Aorta (tissue), 5 donors: ENCODE measurements around the gene EXOC4. TPM values are rescaled to one million over a fixed set of nuclear protein-coding genes. Genes with fewer than 3 reads are reported as not detected.

Experiments
- ATAC-seq: fragments of 200-7000 bp; cut with Tn5 transposase; one replicate; pipeline ENCODE4 v1.9.1; 2022; ENCODE audit warnings: moderate library complexity; ENCODE audit not compliant: low FRiP score
- DNase-seq, 2 donors: peaks; one replicate each; pipeline ENCODE4 v3.0.0-alpha.2; 2020
- H3K27ac ChIP-seq, 2 donors: one replicate each; pipeline ENCODE4 v1.5.1; 2013; ENCODE audit warnings: low read length in 2 of 2, mild to moderate bottlenecking in 2 of 2, moderate library complexity in 2 of 2, control low read depth in 1 of 2, inconsistent platforms in 1 of 2, low read depth in 1 of 2
- H3K27me3 ChIP-seq, 2 donors: one replicate each; pipeline ENCODE4 v1.6.1; 2013; ENCODE audit warnings: control low read depth in 1 of 2, low read length in 1 of 2, mild to moderate bottlenecking in 1 of 2, moderate library complexity in 1 of 2; ENCODE audit not compliant: insufficient read depth in 2 of 2, control insufficient read depth in 1 of 2
- H3K36me3 ChIP-seq, 2 donors: one replicate each; pipeline ENCODE4 v1.6.1; 2013; ENCODE audit warnings: control low read depth in 1 of 2, low read length in 1 of 2, mild to moderate bottlenecking in 1 of 2; ENCODE audit not compliant: insufficient read depth in 2 of 2, control insufficient read depth in 1 of 2
- H3K4me1 ChIP-seq, 2 donors: one replicate each; pipeline ENCODE4 v1.6.1; 2013; ENCODE audit warnings: low read length in 2 of 2, control low read depth in 1 of 2, mild to moderate bottlenecking in 1 of 2, moderate library complexity in 1 of 2; ENCODE audit not compliant: insufficient read depth in 2 of 2, control insufficient read depth in 1 of 2
- H3K4me3 ChIP-seq, 2 donors: one replicate each; pipeline ENCODE4 v1.5.1; 2013; ENCODE audit warnings: low read length in 2 of 2, control low read depth in 1 of 2, mild to moderate bottlenecking in 1 of 2
- H3K9me3 ChIP-seq: one replicate; pipeline ENCODE4 v1.6.1; 2013; ENCODE audit warnings: mild to moderate bottlenecking, low read length; ENCODE audit not compliant: control insufficient read depth
- WGBS, 2 donors: extraction: QIAGEN DNeasy Blood & Tissue Kit; methylation state at CpG; one replicate each; pipeline ENCODE4 v1.1.7; 2013; 5-methylcytosine and 5-hydroxymethylcytosine counted together
- intact Hi-C, 2 donors: fragments of 100-400 bp; cut with DNase I; formaldehyde crosslinking; loops; one replicate each; pipeline versions ENCODE4 v1.14.2 to v1.15.0; 2022
- polyA plus RNA-seq, 2 donors: library from polyadenylated mRNA; stranded (reverse); fragments of 200-250 nt; gene quantifications; one replicate each; pipeline ENCODE4 v1.2.3, GENCODE V29; 2013
- total RNA-seq, 2 donors: library from RNA; stranded (reverse); fragmentation: NEBNext Ultra II Directional; extraction: Animal tissue kit (Norgen Biotek cat#: 25700); gene quantifications; one replicate each; pipeline ENCODE4 v1.2.1, GENCODE V29; 2021
- donor health status: healthy with polysubstance abuse.
- donor health status: Bipolar disorder and iron deficiency.
- donor health status: DM: no; HTN: no; CAD: no.
- donor health status: DM: no; HTN: no; CAD: no.
- donor health status: DM: yes; HTN: yes; CAD: no.

The EXOC4 gene
- total and polyA plus RNA-seq, 4 donors: 19.9 to 109 (median 45.9) TPM

DNA sequence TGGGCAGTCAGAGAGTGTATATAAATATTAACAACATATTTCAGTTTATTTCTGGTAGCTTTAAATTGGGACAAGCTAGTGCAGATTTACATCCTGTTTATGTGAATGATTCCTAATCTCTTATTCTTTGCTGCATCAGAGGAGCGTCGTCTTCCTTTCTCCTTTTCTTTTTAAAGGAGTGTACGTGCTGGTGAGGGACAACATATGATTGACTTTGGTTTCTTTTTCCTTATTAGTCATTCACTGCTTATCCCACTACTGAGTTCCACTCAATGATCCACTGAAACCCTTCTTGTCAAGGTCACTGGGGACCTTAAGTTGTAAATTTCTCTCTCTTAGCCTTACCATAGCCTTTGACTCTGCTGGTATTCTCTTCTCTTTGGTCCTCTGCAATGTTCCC lies 116.3 kb downstream of the EXOC4 start:
- Histone ChIP-seq H3K27ac (no peak overlapping the region), H3K4me1 (peaks cover 0 to 4% of the 10 kb centered on the region in 2 donors), H3K36me3 (no peaks in the 10 kb centered on the region), H3K9me3 (no peaks in the 10 kb centered on the region), H3K4me3 (no peak overlapping the region), H3K27me3 (no peaks in the 10 kb centered on the region)
- WGBS, 2 donors: 93 to 94% methylated on average over 3 of the region's 3 CpGs
- intact Hi-C loops: loop anchor here (5.0 to 10.0 kb wide), 2 partner anchors 114 to 117 kb away; partner anchors contain the start of gene EXOC4 (in 2 of the 2)
- ATAC-seq (no peak), DNase-seq (no peak)

DNA sequence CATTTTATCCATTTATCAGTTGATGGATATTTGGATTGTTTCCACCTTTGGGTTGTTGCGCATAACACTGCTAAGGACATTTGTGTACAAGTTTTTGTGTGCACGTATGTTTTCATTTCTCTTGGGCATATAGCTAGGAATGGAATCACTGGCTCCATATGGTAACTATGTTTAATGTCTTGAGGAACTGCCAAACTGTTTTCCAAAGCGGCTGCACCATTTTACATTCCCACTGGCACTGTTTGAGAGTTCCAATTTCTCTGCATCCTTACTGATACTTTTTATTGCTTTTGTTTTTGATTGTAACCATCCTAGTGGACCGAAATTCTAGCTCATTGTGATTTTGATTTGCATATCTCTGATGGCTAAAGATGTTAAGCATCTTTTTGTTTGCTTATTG lies 118.7 kb downstream of the EXOC4 start:
- peaks cover 0 to 2% of the 10 kb centered on the region in 2 donors for H3K4me1 ChIP-seq
- 97% methylated on average over 4 of the region's 4 CpGs for WGBS, 2 donors
- no peak overlapping the region for H3K4me3 ChIP-seq
- no peaks in the 10 kb centered on the region for H3K9me3 ChIP-seq
- intact Hi-C loops: no loop called here
- DNase-seq (no peak), ATAC-seq (no peak)
- no peaks in the 10 kb centered on the region for H3K27me3 ChIP-seq
- H3K27ac ChIP-seq: no peak overlapping the region
- no peaks in the 10 kb centered on the region for H3K36me3 ChIP-seq

DNA sequence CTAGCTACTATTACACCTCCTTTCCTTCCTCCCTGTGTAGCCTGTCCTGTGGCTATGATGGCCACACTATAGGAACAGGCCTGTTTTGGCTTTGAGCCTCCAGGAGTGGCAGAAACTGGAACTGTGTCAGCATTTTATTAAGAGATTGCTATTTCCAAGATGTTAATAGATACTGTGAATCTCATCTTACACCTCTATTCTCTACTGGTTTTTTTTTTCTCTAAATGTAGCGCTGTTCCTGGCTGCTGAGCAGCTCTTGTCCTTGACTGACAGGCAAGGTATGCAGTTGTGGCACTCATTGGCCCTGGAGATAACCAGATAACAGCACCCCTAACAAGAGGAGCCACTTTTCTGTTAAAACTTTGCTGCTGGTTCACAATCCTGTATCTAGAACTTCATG lies 119.5 kb downstream of the EXOC4 start:
- ATAC-seq: no peak
- H3K27ac ChIP-seq: no peak overlapping the region
- no peaks in the 10 kb centered on the region for H3K36me3 ChIP-seq
- DNase-seq: no peak
- H3K27me3 ChIP-seq: no peaks in the 10 kb centered on the region
- intact Hi-C loops: no loop called here
- WGBS, 2 donors: 98 to 100% methylated on average over 1 of the region's 1 CpG
- no peaks in the 10 kb centered on the region for H3K9me3 ChIP-seq
- no peaks in the 10 kb centered on the region for H3K4me1 ChIP-seq
- no peak overlapping the region for H3K4me3 ChIP-seq

DNA sequence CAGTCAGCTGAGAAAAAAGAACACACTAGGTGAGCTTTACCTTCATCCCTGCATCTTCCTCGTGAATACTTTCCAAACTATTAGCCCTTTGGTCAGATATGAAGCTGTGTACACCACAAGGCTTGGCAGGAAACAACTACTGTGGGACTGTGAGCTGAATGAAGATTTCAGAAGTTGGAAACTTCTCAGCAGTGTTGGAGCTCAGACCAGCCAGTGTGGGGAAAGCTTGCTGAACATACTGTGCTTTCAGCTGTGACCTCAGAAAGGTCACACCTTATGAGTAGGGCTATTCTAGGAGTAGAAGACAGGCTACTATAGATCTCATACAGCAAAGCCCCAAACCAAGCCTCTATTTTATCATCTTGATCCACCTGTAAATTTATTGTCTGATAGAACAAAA lies 123.6 kb downstream of the EXOC4 start:
- Histone ChIP-seq H3K9me3 (no peaks in the 10 kb centered on the region), H3K36me3 (no peaks in the 10 kb centered on the region), H3K4me3 (no peak overlapping the region), H3K4me1 (no peaks in the 10 kb centered on the region), H3K27ac (no peak overlapping the region), H3K27me3 (no peaks in the 10 kb centered on the region)
- intact Hi-C loops: no loop called here
- DNase-seq: no peak
- no peak for ATAC-seq
- WGBS, 2 donors: 93 to 97% methylated on average over 1 of the region's 1 CpG

DNA sequence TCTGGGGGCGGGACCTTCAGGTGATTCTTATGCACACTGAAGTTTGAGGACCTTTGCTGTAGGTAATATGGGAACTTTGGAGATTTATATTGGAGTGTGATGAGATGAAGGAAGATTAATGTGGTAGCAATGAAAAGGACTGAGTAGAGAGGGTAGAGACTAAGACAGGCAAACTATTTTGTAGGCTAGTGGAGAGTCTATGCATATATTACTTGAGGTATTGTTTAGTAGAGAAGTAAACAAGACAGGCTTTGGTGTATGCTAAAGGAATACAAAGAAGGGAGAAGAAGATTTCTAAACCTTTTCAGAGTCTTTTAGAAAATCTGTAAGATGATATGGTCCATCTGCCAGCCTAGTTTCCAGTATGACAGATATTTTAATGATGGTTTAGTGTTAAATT lies 129.1 kb downstream of the EXOC4 start:
- WGBS, 2 donors: 98 to 100% methylated on average over 1 of the region's 1 CpG
- no peak overlapping the region for H3K4me3 ChIP-seq
- H3K4me1 ChIP-seq: no peaks in the 10 kb centered on the region
- no peaks in the 10 kb centered on the region for H3K9me3 ChIP-seq
- ATAC-seq (no peak), DNase-seq (no peak)
- no peaks in the 10 kb centered on the region for H3K27me3 ChIP-seq
- intact Hi-C loops: no loop called here
- no peaks in the 10 kb centered on the region for H3K36me3 ChIP-seq
- H3K27ac ChIP-seq: no peak overlapping the region

DNA sequence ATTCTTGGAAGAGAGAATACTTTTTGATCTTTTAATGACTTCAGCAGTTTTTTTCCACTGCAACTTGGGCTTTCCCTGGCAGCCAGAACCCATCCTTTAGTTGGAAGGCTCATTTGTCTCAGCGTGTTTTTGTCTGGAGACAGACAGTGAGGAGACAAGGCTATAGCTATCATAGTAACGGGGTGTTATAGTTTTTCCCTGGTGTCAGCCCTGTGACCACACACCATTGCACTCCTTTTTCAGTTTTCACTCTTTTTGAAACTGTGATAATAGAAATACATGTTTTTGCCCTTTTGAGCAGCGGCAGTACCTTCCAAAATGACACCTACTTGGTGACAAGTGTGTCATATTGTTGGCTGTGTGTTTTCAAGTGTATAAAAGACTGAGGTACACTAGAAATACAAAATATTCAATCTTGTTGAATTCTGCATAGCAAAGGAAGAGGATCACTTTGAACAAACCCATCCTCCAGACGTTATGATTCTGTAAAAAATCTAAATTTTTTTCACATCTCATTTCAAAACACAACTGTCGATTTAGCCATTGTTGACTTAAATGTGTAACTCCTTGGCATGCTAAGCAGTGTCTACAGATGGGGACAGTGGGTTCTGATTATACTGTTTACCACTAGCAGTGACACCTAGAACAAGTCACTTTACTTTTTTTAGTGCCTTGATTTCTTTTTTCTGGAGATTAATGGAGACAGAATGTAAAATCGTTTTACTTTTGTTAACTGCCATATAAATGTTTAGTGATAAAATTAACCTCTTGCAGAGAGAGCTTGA lies 130.1 kb downstream of the EXOC4 start:
- Histone ChIP-seq H3K27me3 (no peaks in the 10 kb centered on the region), H3K9me3 (no peaks in the 10 kb centered on the region), H3K27ac (no peak overlapping the region), H3K4me1 (no peaks in the 10 kb centered on the region), H3K4me3 (no peak overlapping the region), H3K36me3 (no peaks in the 10 kb centered on the region)
- intact Hi-C loops: no loop called here
- DNase-seq: no peak
- no peak for ATAC-seq
- WGBS, 2 donors: 49 to 55% methylated on average over 6 of the region's 6 CpGs

DNA sequence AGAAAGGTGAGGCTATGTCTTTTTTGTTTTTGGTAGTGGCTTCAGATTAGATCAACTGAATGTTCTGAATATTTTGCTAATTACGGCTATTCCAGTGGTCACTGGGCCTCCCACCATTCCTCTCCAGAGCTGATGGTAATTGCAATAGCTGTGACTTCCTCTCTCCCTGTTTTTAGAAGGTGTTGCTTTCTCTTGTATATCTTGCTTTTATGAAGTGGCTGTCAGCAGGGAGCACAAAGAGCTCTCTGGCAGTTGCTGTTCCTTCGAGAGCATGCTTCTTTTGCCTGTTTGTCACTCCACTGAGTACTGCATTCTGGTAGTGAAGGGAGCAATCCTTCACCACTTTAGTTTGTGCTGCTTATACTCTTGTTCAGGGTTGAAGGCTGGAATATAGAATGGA lies 133.3 kb downstream of the EXOC4 start:
- Histone ChIP-seq H3K4me1 (no peaks in the 10 kb centered on the region), H3K27ac (no peak overlapping the region), H3K36me3 (no peaks in the 10 kb centered on the region), H3K9me3 (no peaks in the 10 kb centered on the region), H3K4me3 (no peak overlapping the region), H3K27me3 (no peaks in the 10 kb centered on the region)
- no peak for ATAC-seq
- no peak for DNase-seq
- WGBS, 2 donors: 97 to 98% methylated on average over 2 of the region's 2 CpGs
- intact Hi-C loops: no loop called here

DNA sequence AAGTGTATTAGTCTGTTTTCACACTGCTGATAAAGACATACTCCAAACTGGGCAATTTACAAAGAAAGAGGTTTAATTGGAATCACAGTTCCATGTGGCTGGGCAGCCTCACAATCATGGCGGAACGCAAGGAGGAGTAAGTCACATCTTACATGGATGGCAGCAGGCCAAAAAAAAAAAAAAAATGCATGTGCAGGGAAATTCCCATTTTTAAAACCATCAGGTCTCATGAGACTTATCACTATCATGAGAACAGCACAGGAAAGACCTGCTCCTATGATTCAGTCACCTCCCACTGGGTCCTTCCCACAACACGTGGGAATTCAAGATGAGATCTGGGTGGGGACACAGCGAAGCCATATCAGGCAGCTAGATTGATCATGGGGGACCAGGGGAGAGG lies 136.8 kb downstream of the EXOC4 start:
- Histone ChIP-seq H3K36me3 (no peaks in the 10 kb centered on the region), H3K27ac (no peak overlapping the region), H3K27me3 (no peaks in the 10 kb centered on the region), H3K9me3 (no peaks in the 10 kb centered on the region), H3K4me1 (no peaks in the 10 kb centered on the region), H3K4me3 (no peak overlapping the region)
- intact Hi-C loops: no loop called here
- WGBS, 2 donors: 96% methylated on average over 4 of the region's 4 CpGs
- ATAC-seq (no peak), DNase-seq (no peak)

DNA sequence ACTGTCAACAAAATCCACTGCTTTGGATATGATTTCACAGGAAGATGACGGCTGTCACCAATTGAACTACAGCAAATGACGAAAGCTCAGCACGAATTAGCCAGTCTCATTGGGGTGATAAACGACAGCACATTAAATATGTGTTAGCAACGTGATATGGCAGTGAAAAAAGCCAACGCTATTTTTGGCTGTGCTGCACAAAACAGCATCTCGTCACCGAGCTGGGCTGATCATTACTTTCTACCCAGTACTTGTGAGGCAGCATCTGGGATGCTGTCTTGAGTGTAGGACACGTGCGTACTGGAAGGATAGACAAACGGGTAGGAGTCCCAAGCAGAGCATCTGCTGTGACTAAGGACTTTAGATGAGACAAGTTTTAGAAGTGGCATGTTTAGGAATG lies 138.3 kb downstream of the EXOC4 start:
- Histone ChIP-seq H3K36me3 (no peaks in the 10 kb centered on the region), H3K4me3 (no peak overlapping the region), H3K4me1 (no peaks in the 10 kb centered on the region), H3K9me3 (no peaks in the 10 kb centered on the region), H3K27me3 (no peaks in the 10 kb centered on the region), H3K27ac (no peak overlapping the region)
- no peak for DNase-seq
- WGBS, 2 donors: 64 to 68% methylated on average over 11 of the region's 11 CpGs
- no peak for ATAC-seq
- intact Hi-C loops: no loop called here
